HG03064 (cell line): ENCODE data around the gene ISG20.
A peak's percentile ranks its signal among the peaks of the same experiment; 100 is the strongest.
"Not testable (repeated sequence)": the region's sequence is repeated elsewhere in the genome, so short reads cannot be mapped to it uniquely, and the experiment has no call there.

Experiments
- ATAC-seq: cut with Tn5 transposase; IDR thresholded peaks from one replicate; pipeline ENCODE4 v1.9.1; 2021; ENCODE audit warnings: low read depth; ENCODE audit not compliant: unreplicated experiment

ISG20 gene

DNA sequence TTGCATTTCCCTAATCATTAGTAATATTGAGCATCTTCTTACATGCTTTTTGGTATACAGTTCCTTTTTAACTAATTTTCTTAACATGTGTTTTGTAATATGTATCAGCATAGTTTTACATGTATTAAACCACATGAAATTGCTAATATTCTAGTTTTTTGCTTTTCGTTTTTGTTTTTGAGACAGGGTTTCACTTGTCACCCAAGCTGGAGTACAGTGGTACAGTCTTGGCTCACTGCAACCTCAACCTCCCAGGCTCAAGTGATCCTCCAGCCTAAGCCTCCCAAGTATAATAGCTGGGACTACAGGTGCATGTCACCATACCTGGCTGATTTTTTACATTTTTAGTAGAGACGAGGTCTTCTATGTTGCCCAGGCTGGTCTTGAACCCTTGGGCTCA lies 4.4 kb upstream of the ISG20 start:
- ATAC-seq, result no peak

- peak; percentile 35 for ATAC-seq
Measured at GRCh38 chr15:88635318-88635717, 3.5 kb upstream of the ISG20 start.

DNA sequence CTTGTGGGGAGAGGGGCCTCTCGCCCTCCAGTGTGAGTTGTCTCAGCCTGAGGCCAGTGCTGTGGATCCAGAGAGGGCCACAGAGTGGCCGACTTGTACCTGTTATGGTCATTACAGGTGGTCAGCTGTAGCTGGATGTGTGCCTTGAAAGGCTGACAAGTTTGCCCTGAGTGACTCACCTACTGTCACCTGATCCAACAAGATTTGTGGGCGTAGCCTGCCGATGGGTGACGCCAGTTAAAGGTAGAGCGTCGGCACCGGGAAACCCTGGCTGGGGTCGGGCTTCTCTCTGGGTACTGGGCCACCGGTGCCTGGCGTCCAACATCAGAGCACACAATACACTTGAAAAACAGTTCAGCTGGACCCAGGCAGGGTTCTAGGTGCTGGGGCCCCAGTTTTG lies 2.8 kb upstream of the ISG20 start:
- no peak for ATAC-seq

DNA sequence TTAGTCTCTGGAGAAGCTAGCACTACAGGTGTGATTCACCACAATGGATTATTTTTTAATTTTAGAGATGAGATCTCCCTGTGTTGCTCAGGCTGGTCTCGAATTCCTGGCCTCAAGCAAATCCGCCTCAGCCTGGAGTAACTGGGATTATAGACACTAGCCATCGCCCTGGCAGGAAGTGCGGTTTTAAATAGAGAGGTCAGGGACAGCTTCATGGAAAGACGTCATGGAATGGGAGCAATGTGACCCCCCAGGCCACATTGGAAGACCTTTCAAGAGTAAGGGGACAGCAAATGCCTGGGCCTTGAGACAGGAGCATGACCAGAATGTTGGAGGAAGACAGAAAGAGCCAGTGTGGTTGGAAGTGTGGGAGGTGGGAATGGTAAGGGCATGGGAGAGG lies 2.2 kb upstream of the ISG20 start:
- ATAC-seq, result no peak

- ATAC-seq, result no peak
Measured at GRCh38 chr15:88637436-88637835, 1.4 kb upstream of the ISG20 start.

DNA sequence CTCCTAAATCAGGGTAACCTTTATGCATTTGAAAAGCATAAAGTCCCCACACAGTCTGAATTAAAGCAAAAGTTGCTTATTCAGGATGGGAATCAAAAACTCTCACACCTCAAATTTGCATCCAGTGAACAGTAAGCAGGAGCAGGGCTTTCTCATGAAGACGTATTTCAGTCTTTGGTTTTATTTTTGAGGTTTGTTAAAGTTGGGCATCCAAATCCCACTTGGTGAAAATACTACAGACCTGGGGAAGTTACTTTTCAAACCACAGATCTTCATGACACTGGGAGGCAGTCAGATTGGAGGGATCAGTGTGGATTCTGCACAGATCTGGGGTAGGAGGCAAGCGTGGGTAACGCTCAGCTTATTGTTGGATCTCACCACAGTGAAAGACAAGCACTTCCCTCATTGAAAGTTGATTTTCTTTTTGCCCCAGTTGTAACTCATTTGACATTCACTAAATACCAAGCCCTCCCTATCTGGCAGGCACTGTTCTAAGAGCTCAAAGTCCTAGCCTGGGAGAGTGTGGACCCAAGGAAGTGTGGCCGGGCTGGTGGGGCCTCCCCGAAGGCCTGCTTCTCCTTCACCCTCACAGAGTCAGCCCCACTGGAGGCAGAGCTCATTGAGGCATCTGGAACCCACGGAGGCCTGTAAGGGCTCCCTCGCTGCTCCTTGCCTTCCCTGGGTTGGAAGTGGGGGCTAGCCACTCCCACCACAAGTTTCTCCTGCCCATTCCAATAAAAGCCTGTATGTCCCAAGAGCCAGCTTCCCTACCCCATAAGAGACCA lies 783 bp upstream of the ISG20 start:
- no peak for ATAC-seq

DNA sequence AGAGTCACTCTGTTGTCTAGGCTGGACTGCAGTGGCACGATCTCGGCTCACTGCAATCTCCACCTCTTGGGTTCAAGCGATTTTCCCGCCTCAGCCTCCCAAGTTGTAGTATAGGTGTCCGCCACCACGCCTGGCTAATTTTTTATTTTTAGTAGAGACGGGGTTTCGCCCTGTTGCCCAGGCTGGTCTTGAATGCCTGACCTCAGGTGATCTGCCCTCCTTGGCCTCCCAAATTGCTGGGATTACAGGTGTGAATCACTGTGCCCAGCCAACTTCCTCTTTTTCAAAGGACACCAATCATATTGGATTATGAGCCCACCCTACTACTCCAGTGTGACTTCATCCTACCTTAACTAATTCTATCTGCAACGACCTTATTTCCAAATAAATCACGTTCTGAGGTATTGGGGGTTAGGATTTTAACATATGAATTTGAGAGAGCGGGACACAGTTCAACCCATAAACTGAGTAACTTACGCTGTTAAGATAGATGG lies 3.2 kb downstream of the ISG20 start:
- no peak for ATAC-seq

DNA sequence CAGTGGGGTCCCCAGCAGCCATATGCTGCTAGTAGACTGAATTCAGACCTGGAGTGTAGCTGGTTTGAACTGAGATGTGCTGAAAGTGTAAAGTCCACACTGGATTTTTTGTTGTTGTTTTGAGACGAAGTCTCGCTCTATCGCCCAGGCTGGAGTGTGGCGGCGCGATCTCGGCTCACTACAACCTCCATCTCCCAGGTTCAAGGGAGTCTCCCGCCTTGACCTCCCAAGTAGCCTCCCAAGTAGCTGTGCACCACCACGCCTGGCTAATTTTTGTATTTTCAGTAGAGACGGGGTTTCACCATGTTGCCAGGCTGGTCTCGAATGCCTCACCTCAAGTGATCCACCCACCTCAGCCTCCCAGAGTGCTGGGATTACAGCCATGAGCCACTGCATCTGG lies 3.7 kb downstream of the ISG20 start:
- not testable (repeated sequence) for ATAC-seq

- no peak for ATAC-seq
Measured at GRCh38 chr15:88644741-88645140, 5.9 kb downstream of the ISG20 start.

- no peak for ATAC-seq
Measured at GRCh38 chr15:88645171-88646087, 6.6 kb downstream of the ISG20 start.

GRCh38 chr15:88646088-88646405 lies 7.2 kb downstream of the ISG20 start:
- ATAC-seq, result no peak

GRCh38 chr15:88646951-88647350 lies 8.1 kb downstream of the ISG20 start:
- ATAC-seq, result no peak

- no peak for ATAC-seq
Measured at GRCh38 chr15:88647351-88648105, 8.7 kb downstream of the ISG20 start.

- ATAC-seq, result no peak
Measured at GRCh38 chr15:88648357-88649214, 9.8 kb downstream of the ISG20 start.

GRCh38 chr15:88649286-88649733 lies 10.5 kb downstream of the ISG20 start:
- peak; percentile 52 for ATAC-seq

- ATAC-seq, result no peak
Measured at GRCh38 chr15:88649753-88650551, 11.1 kb downstream of the ISG20 start.

DNA sequence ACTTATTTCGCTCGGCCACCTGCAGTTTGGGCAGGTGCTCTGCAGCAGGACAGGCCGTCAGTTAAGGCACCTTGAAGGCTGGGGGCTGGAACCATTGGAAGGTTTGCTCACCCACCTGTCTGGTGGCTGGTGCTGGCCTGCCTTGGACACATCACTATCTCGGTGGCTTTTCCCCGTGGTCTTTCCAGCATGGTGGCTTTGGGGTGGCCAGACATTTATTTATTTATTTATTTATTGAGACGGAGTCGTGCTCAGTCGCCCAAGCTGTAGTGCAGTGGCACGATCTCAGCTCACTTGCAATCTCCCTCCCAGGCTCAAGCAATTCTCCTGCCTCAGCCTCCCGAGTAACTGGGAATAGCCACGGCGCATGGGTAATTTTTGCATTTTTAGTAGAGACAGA lies 11.7 kb downstream of the ISG20 start:
- ATAC-seq, result no peak

DNA sequence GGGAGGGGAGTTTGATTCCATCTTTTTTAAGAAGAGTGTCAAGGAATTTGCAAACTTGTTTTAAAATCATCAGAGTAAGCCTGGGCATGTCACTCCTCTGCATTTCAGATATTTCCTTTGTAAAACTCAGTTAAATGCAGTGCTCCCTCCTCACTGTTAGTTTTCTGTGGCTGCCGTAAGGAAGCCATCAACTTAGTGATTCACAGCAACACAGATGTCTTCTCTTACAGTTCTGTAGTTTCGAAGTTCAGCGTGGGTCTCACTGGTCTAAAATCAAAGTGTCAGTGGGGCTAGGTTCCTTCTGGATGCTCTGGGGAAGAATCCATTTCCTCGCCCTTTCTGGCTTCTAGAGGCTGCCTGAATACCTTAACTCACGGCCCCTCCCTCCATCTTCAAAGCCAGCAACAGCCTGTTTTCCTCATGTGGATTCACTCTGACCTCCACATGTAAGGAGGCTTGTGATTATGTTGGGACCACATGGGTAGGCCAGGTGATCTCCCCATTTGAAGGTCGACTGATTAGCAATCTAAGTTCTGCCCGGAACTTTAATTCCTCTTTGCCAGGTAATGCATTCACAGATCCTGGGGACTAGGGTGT lies 12.4 kb downstream of the ISG20 start:
- ATAC-seq, result no peak

DNA sequence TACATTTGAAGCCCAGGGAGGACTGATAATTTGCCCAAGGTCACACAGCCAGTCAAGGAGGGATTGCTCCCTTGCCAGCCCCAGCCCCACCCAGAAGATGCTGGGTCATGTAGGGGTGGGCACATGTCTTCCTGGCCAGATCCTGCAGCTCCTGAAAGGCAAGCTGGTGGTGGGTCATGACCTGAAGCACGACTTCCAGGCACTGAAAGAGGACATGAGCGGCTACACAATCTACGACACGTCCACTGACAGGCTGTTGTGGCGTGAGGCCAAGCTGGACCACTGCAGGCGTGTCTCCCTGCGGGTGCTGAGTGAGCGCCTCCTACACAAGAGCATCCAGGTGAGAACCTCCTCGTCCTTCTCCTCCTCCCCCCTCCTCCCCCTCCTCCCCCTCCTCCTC lies 13.2 kb downstream of the ISG20 start:
- no peak for ATAC-seq
